Measurements from ENCODE around the gene PCDH11Y. TPM values are rescaled to one million over a fixed set of nuclear protein-coding genes. Genes with fewer than 3 reads are reported as not detected.

PCDH11Y gene, protein sequence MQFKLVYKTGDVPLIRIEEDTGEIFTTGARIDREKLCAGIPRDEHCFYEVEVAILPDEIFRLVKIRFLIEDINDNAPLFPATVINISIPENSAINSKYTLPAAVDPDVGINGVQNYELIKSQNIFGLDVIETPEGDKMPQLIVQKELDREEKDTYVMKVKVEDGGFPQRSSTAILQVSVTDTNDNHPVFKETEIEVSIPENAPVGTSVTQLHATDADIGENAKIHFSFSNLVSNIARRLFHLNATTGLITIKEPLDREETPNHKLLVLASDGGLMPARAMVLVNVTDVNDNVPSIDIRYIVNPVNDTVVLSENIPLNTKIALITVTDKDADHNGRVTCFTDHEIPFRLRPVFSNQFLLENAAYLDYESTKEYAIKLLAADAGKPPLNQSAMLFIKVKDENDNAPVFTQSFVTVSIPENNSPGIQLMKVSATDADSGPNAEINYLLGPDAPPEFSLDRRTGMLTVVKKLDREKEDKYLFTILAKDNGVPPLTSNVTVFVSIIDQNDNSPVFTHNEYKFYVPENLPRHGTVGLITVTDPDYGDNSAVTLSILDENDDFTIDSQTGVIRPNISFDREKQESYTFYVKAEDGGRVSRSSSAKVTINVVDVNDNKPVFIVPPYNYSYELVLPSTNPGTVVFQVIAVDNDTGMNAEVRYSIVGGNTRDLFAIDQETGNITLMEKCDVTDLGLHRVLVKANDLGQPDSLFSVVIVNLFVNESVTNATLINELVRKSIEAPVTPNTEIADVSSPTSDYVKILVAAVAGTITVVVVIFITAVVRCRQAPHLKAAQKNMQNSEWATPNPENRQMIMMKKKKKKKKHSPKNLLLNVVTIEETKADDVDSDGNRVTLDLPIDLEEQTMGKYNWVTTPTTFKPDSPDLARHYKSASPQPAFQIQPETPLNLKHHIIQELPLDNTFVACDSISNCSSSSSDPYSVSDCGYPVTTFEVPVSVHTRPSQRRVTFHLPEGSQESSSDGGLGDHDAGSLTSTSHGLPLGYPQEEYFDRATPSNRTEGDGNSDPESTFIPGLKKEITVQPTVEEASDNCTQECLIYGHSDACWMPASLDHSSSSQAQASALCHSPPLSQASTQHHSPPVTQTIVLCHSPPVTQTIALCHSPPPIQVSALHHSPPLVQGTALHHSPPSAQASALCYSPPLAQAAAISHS (N-terminal part only)
- 5.4 TPM in 1 of 2 replicates, not detected in the other for polyA plus RNA-seq

DNA sequence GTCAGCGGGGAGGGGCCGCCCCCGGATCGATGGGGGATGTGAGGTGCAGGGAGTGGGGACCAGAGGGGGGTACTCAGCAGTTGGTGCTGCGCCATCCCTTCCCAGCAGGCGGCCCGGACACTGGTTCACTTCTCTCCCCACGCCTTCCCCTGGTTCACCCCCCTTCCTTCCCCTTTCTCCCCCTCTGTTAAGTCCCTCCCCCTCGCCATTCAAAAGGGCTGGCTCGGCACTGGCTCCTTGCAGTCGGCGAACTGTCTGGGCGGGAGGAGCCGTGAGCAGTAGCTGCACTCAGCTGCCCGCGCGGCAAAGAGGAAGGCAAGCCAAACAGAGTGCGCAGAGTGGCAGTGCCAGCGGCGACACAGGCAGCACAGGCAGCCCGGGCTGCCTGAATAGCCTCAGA, at the start of gene PCDH11Y:
Gene PCDH11Y (plus strand): TSS at position 240 of the 400 bp plus-strand sequence. CDS start 56,804 bp downstream, outside the sequence.

